Head of caudate nucleus (tissue), 42 donors: ENCODE data around the gene LCTL.

Source experiments
- DNase-seq, 42 donors: peaks; one replicate each; pipeline versions ENCODE4 v3.0.0 to v3.0.0-alpha.2; 2020 to 2021; ENCODE audit warnings: mixed read lengths in 7 of 42
- intact Hi-C: fragments of 100-400 bp; cut with DNase I; formaldehyde crosslinking; loops from one replicate; pipeline ENCODE4 v1.15.0; 2022

The LCTL gene

GRCh38 chr15:66570842-66571478 is 5.2 kb upstream of the LCTL start:
- DNase-seq, result peak in 1 of 42 donors; percentile 21
- intact Hi-C loops, result no loop called here

DNA sequence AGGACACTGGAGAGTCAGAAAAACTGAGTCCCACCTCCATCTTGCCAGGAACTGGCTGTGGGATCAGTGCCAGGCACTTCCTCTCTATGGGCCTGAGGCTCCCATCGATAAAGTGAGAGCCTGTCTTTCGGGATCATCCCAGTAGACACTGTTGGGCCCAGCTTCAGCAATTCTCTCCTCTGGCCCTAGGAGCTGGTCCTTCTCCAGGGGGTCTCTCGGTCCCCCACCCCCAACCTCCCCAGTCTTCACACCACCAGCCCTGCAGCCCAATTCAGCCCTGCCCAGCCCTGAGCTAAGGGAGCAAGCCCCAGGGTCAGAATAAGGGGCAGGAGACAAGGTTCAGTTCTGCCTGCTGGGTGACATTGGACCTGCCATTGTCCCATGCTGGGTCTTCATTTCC is 4.5 kb upstream of the LCTL start:
- intact Hi-C loops, result no loop called here
- peak in 2 of 42 donors; percentile 9 to 12 for DNase-seq

DNA sequence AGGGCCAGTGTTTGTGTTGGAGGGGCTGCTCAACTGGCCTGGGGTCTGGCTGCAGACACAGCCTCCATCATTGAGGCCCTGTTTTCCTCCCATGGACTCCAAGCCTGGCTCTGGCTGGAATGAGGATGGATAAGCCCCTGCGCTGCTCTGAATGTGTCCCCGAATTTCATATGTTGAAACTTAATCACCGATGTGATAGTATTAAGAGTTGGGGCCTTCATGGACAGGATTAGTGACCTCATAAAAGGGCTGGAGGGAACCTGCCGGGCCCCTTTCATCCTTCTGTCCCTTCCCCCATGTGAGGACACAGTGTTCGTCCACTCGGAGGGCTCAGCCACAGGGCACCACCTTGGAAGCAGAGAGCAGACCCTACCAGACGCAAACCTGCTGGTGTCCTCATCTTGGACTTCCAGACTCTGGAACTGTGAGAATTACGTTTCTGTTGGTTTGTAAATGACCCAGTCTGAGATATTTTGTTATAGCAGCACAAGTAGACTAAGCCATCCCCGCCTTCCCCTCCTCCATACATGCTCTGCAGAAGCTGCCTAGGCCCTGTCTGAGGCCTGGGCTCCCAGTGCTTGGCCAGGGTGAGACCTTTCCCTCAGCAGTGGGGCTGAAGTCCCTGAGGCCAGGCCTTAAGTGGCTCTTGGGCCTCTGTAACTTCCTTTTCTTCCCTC is 3.8 kb upstream of the LCTL start:
- intact Hi-C loops, result no loop called here
- DNase-seq, result peak in 2 of 42 donors; percentile 12 to 21

- DNase-seq, result peak in 1 of 42 donors; percentile 19
These were observed 2.1 kb upstream of the LCTL start for GRCh38 chr15:66567897-66568296.

DNA sequence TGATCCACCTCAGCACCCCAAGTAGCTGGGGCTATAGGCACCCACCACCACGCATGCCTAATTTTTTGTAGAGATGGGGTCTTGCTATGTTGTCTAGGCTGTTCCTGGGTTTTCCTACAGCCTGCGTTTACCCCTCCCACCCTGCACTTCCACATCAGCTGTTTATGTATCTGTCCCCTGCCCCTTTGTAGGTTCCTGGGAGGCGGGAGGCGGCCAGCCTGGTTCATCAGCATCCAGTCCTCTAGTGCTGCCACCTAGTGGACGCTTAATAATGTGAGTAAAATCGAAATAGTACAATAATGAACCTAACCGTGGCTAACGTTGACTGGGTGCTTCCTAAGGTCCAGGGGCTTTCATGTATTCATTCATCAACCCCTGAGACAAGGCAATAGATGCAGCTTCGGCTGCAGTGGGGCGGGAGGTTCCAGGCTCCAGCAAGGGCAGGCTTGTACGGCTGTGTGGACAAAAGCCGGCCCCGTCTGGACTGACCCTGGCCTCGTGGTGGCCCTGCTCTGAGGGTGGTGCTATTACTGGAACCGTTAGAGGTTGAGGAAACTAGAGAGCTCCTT is 1.2 kb upstream of the LCTL start:
- intact Hi-C loops, result no loop called here
- peak in 38 of 42 donors; percentile 11 to 84 (median 58) for DNase-seq

More at GRCh38 chr15:66567897-66568296, 2.1 kb upstream of the LCTL start:
- intact Hi-C loops, result no loop called here

GRCh38 chr15:66565141-66565641 is 607 bp downstream of the LCTL start:
- intact Hi-C loops, result no loop called here

GRCh38 chr15:66564136-66565041 is 1.4 kb downstream of the LCTL start:
- DNase-seq, result peak in 18 of 42 donors; percentile 2 to 47 (median 15)
- intact Hi-C loops, result no loop called here

More at GRCh38 chr15:66565141-66565641, 607 bp downstream of the LCTL start:
- peak in 22 of 42 donors; percentile 3 to 72 (median 31) for DNase-seq

- DNase-seq, result no peak
- intact Hi-C loops, result no loop called here
These were observed 2.2 kb downstream of the LCTL start for GRCh38 chr15:66563566-66564110.

DNA sequence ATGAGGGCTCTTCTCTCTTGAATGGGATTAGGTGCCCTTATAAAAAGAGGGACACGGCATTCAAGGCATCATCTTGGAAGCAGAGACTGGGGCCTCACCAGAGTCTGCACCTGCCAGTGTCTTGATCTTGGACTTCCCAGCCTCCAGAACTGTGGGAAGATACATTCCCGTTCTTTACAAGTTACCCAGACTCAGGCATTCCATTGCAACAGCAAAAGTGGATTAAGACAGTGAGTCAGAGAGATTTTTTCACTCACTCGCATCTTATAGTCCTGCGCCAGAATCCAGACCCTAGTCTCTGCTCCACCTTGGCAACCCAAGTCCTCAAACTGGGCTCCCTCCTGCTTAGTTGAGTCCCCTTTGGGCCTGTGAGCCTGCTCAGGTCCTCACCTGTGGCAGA is 2.7 kb downstream of the LCTL start:
- intact Hi-C loops, result no loop called here
- no peak for DNase-seq

DNA sequence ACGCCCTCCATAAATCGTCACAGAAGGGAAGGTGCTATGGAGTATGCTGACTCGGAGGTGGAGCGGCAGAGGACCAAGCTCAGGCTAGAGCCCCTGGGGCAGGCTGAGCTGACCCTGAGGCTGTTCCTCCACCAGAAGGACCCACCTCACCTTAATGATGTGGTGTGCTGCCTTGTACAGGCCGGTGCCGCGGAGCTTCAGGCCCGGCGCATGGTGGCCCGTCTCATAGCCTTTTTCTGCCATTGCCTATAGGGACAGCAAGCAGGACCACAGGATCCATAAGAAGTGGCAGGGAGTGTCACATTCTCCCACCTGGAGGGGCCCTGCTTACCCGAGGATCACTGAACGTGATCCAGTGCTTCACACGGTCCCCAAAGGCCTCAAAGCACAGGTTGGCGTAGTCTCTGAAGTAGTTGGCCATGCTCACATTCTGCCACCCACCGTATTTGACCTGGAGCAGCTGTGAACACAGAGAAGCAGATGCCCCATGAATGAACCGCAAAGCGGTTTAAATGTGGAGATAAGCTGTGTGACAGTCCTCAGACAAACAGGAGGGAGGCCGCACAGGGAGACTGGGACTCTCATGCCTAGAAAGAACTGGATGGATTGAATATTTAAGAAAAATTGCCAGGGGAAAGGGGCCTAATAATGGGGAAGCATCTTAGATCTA is 4.8 kb downstream of the LCTL start:
- intact Hi-C loops, result no loop called here
- DNase-seq, result no peak

DNA sequence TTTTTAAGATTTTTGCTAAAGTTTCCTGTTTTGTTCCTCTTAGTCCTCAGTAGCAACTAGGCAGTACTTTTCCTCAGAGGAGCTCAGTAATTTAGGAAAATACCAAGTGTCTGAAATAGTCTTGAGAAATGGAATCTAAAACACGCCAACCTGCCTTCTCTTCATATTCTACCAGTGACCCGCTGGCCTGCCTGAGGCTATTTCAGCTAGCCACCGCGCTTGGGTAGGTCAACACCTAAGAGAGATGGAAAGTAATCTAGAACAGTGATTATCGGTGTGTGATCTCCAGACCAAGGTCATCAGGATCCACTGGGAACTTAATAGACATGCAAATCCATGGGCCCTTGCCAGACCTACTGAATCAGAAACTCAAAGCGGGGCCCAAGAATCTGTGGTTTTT is 7.5 kb downstream of the LCTL start:
- DNase-seq, result no peak
- intact Hi-C loops, result no loop called here

- intact Hi-C loops, result no loop called here
- no peak for DNase-seq
These were observed 10.1 kb downstream of the LCTL start for GRCh38 chr15:66555685-66556084.

DNA sequence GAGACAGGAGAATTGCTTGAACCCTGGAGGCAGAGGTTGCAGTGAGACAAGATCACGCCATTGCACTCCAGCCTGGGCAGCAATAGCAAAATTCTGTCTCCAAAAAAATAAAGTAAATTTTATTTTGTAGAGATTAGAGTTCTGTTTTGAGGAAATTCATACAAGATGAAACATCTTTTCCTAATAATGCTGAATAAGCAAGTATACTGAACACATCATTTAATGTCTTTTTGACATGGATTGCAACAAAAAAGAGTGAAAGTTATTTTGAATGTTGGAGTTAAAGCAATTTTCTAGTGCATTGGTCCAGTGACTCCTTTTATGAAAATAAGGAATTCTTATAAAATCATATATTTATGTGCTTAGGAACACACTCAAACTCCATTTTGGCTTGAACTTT is 20.5 kb downstream of the LCTL start:
- intact Hi-C loops, result no loop called here
- no peak for DNase-seq

DNA sequence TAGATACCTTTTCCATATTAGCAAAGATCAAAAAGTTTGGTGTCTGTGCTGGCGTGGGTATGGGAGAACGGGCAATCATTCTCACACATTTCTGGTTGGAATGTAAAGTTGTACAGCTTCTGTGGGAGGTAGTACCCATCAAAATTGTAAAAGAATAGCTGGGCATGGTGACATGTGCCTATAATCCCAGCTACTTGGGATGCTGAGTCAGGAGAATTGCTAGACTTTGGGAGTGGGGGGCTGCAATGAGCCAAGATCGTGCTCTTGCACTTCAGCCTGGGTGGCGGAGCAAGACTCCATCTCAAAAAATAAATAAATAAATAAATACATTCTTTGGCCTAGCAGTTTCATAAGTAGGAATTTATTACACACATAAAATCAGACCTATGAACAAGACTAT is 22.9 kb downstream of the LCTL start:
- intact Hi-C loops, result no loop called here

GRCh38 chr15:66535056-66535455 is 30.7 kb downstream of the LCTL start:
- no peak for DNase-seq
- intact Hi-C loops, result no loop called here

More for the DNA sequence above, 22.9 kb downstream of the LCTL start:
- no peak for DNase-seq

DNA sequence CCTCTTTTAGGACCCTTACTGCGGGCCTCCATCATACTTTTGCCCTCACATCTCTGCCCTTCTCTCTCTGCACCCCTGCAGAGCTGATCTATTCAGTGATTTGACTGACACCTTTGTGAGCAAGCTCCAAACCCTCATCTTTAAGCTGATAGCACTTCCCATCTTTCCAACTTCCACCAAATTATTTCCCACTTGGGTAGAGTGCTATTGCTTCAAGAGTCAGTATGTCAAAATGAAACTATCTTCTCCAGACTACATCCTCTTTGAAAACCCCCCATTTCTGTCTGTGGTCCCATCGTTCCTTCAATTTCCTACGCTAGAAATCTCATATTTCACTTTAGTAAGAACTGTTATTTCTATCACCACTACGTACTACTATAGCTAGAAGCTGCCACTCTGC is 41.0 kb downstream of the LCTL start:
- no peak for DNase-seq
- intact Hi-C loops, result no loop called here

GRCh38 chr15:66523926-66524325 is 41.9 kb downstream of the LCTL start:
- intact Hi-C loops, result no loop called here
- DNase-seq, result no peak

DNA sequence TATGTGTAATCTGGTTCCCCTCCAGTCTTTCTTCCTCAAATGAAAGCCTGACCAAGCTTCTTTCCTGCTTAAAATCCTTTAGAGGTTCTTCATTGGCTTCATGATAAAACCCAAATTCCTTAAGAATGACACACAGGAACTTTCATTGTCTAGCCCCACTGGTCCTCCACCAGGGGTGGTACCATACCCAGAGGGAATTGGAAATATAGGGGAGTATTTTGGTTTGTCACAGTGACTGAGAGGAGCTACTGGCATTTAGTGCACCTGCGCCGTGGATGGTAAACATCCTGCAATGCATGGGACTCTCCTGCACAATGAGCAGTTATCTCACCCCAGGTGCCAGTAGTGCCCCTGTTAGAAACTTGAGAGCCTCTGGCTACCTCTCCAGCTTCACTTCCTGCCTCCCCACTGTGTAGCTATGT is 49.9 kb downstream of the LCTL start:
- DNase-seq, result no peak
- intact Hi-C loops, result no loop called here
